Cardiac muscle cell (in vitro differentiated cells and primary cell): Measurements from ENCODE around the gene DHX58. TPM values are rescaled to one million over a fixed set of nuclear protein-coding genes. Genes with fewer than 3 reads are reported as not detected.

Experiments
- DNase-seq, 2 donors: peaks; one replicate each; pipeline versions ENCODE4 v3.0.0 to v3.0.0-alpha.2; 2010 to 2017; ENCODE audit warnings: low read depth in 1 of 2, low spot score in 1 of 2
- H3K27ac ChIP-seq: fragments of 200-600 bp; sonication (generic); 2 replicates; pipeline ENCODE4 v1.5.1; 2016
- H3K27me3 ChIP-seq: fragments of 200-600 bp; sonication (generic); 2 replicates; pipeline ENCODE4 v1.6.0; 2016; ENCODE audit warnings: control low read depth
- H3K36me3 ChIP-seq: fragments of 200-600 bp; sonication (generic); 2 replicates; pipeline ENCODE4 v1.5.1; 2016; ENCODE audit warnings: control low read depth
- H3K4me1 ChIP-seq: fragments of 200-600 bp; sonication (generic); 2 replicates; pipeline ENCODE4 v1.8.1; 2017; ENCODE audit warnings: low read depth, mild to moderate bottlenecking, mixed run types
- H3K4me3 ChIP-seq: fragments of 200-600 bp; sonication (generic); 2 replicates; pipeline ENCODE4 v1.5.1; 2016; ENCODE audit warnings: mild to moderate bottlenecking
- H3K9me3 ChIP-seq: fragments of 200-600 bp; sonication (generic); 2 replicates; pipeline ENCODE4 v1.5.1; 2017; ENCODE audit warnings: low read depth, mild to moderate bottlenecking, control low read depth
- polyA plus RNA-seq: library from polyadenylated mRNA; unstranded; fragments of >200 nt; fragmentation: Nextera tagmentation; extraction: Ambion mirVana; gene quantifications from 2 replicates; pipeline ENCODE4 v1.2.1, GENCODE V29; 2016
- total RNA-seq: library from RNA; depleted of rRNA; stranded (reverse); fragments of >200 nt; gene quantifications from 2 replicates; pipeline ENCODE4 v1.2.3, GENCODE V29; 2016
- TF ChIP-seq, protein P1 (sequence below): IDR thresholded peaks from 2 replicates; pipeline ENCODE4 v1.5.1; 2012; ENCODE audit warnings: low read depth, mild to moderate bottlenecking, low read length

DHX58 gene
- total and polyA plus RNA-seq, 2 experiments from 2014 or later, result 0.42 TPM; not detected in 1

DNA sequence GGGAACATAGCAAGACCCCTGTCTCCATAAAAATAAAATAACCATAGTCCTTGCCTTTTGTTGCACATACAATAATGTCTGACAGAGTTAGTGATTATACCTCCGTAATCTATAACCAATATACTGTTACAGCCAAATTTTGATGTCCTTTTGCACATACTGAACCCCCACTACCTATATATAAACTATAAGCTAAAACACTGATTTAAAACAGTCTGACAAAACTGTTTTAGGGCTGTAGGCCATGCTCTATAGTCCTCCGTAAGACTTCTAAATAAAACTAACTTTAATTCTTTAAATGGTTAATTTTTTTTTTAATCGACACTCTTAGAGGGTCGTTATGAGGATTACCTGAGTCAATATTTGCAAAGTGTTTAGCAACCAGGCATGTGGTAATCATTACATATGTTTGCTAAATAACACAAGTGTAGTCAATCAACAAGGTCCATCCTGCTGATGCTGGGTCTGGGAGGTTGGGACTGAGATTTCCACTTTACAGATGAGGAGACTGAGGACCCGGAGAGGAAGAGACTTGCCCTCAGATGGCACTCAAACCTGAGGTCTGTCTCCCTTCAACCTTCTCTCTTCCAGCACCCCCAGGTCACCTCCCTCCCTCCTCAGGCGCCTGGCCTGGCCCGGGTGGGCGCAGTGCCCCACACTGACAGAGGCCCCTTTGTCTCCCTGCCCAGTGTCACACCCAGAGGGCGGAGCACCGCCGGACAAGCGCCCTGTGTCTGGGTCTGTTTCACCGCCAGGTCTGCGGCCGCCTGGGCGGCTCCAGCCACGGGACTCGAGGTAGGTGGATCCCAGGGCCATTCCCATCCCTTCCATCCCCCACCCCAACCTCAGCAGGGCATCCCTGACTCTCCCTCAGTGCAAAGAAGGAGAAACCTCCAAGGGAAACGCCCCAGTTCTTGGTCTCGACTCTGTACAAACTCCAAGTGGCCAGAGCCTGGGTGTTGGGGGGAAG, 24.5 kb downstream of the DHX58 start:
- TF ChIP-seq, protein P1, sequence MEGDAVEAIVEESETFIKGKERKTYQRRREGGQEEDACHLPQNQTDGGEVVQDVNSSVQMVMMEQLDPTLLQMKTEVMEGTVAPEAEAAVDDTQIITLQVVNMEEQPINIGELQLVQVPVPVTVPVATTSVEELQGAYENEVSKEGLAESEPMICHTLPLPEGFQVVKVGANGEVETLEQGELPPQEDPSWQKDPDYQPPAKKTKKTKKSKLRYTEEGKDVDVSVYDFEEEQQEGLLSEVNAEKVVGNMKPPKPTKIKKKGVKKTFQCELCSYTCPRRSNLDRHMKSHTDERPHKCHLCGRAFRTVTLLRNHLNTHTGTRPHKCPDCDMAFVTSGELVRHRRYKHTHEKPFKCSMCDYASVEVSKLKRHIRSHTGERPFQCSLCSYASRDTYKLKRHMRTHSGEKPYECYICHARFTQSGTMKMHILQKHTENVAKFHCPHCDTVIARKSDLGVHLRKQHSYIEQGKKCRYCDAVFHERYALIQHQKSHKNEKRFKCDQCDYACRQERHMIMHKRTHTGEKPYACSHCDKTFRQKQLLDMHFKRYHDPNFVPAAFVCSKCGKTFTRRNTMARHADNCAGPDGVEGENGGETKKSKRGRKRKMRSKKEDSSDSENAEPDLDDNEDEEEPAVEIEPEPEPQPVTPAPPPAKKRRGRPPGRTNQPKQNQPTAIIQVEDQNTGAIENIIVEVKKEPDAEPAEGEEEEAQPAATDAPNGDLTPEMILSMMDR, result no peak
- no peak overlapping the region for H3K27ac ChIP-seq
- H3K4me3 ChIP-seq, result no peak overlapping the region
- DNase-seq, result no peak
- no peaks in the 10 kb centered on the region for H3K27me3 ChIP-seq
- H3K36me3 ChIP-seq, result no peaks in the 10 kb centered on the region
- H3K4me1 ChIP-seq, result peaks cover 5% of the 10 kb centered on the region
- H3K9me3 ChIP-seq, result no peaks in the 10 kb centered on the region

DNA sequence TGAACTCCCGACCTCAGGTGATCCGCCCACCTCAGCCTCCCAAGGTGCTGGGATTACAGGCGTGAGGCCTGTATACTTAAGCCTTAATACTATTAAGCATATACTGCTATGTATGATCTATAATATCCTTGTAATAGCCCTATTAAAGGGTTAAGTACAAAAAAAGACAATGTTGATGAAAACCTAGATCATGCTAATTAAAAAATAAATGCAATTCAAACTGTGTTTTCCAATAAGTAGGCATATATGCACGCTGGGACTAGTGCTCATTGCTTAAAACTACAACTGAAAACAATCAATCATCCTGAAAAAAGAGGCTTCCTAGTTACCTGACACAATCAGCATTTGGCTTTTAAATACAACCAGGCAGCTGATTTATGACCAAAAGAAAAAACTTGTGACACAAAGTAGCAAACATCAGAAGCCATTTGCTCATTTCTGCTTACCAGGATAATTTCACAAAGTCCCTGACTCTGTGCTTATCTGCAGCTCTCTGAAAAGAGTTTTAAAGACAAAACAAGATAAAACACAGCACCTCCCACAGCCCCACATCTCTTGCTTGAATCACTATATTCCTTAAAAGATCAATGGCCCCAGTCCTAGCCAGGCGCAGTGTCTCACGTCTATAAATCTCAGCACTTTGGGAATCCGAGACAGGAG, 25.3 kb downstream of the DHX58 start:
- Histone ChIP-seq H3K36me3 (no peaks in the 10 kb centered on the region), H3K4me3 (no peak overlapping the region), H3K4me1 (peaks cover 5% of the 10 kb centered on the region), H3K9me3 (no peaks in the 10 kb centered on the region), H3K27me3 (no peaks in the 10 kb centered on the region), H3K27ac (no peak overlapping the region)
- no peak for DNase-seq
- TF ChIP-seq, protein P1, result no peak

DNA sequence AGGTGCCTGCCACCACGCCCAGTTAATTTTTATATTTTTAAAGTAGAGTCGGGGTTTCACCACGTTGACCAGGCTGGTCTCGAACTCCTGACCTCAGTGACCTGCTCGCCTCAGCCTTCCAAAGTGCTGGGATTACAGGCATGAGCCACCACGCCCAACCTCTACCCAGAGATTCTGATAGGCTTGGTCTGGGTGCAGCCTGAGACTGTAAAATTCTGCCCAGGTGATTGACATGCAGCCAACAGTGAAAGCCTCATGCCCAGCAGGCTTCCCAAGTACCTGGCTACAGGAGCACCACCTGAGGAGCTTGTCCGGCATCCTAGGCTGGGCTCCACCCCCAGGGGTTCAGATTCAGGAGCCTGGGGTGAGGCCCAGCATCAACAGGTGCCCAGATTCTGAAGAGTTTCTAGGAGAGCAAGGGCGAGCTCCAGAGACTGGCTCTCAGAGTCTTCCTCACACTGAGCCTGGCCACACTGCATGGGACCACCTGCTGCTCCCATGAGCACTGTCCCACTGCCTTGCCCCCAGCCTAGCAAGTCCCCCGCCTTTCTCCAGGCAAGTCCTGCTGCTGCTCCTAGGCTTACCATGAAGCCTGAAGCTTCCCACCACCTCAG, 30.9 kb downstream of the DHX58 start:
- Histone ChIP-seq H3K27me3 (no peaks in the 10 kb centered on the region), H3K9me3 (no peaks in the 10 kb centered on the region), H3K27ac (no peak overlapping the region), H3K4me3 (no peak overlapping the region), H3K36me3 (no peaks in the 10 kb centered on the region), H3K4me1 (peaks cover 9% of the 10 kb centered on the region)
- TF ChIP-seq, protein P1, result no peak
- no peak for DNase-seq

DNA sequence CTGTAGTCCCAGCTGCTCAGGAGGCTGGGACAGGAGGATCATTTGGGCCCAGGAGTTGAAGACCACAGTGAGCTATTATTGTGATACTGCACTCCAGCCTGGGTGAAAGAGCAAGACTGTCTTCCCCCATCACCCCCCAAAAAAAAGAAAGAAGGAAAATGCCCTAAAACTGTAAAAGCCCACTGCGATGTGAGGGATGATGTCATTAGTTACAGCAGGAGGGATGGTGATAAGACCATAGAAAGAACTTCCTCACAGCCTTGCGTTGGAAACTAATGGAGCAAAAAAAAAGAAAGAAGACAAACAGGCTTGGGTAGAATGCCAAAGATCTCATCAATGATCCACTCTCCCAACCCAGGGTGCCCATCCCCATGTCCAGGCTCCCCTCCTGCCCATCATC, 33.0 kb downstream of the DHX58 start:
- Histone ChIP-seq H3K4me1 (peaks cover 9% of the 10 kb centered on the region), H3K36me3 (no peaks in the 10 kb centered on the region), H3K27me3 (no peaks in the 10 kb centered on the region), H3K27ac (no peak overlapping the region), H3K4me3 (no peak overlapping the region), H3K9me3 (no peaks in the 10 kb centered on the region)
- DNase-seq, result no peak
- TF ChIP-seq, protein P1, result no peak

DNA sequence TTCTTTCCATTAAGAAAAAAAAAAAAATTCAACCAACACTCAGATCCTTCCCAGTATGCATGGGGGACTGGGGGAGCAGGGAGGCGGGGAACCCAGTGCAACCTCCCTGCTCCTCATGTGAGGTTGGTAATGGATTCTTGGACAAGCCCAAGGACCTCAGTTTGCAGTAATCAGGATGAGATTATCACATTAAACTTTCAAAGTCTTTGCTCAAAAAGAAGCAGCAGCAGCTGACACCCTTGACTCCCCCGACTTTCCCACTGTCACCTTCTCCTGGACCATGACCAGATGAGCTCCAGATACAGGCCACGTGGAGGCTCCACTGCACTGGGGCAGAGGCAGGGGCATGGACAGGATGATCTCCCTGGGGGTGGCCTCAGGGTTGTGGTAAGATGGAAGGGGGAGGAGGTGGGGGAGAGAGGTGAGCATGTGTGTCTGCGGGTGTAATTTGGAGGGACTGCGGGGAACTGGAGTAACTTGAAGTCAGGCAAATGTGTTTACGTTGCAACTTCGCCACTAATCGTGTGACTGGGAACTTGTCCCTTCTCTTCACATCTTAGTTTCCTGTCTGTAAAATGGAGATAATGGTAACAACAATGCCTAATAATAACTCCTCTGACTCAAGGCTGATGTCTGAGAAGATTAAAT, 34.0 kb downstream of the DHX58 start:
- Histone ChIP-seq H3K36me3 (no peaks in the 10 kb centered on the region), H3K27me3 (no peaks in the 10 kb centered on the region), H3K9me3 (no peaks in the 10 kb centered on the region), H3K4me1 (peaks cover 9% of the 10 kb centered on the region), H3K27ac (no peak overlapping the region), H3K4me3 (no peak overlapping the region)
- TF ChIP-seq, protein P1, result no peak
- DNase-seq, result no peak
